Mesothelial cell of epicardium (in vitro differentiated cells): Measurements from ENCODE around the gene CDC14C. TPM values are rescaled to one million over a fixed set of nuclear protein-coding genes. Genes with fewer than 3 reads are reported as not detected.

Experiments
- DNase-seq, 2 experiments: peaks; one replicate each; pipeline ENCODE4 v3.0.0; 2021; ENCODE audit warnings: low spot score in 2 of 2; ENCODE audit not compliant: unreplicated experiment in 2 of 2
- H3K27ac Mint-ChIP-seq: 2 replicates; pipeline ENCODE4 v1.8.0; 2021; ENCODE audit warnings: mixed read lengths
- H3K27me3 Mint-ChIP-seq: 2 replicates; pipeline ENCODE4 v1.8.0; 2021; ENCODE audit warnings: low read depth, mixed read lengths
- H3K36me3 Mint-ChIP-seq: 2 replicates; pipeline ENCODE4 v1.8.0; 2021; ENCODE audit warnings: mixed read lengths
- H3K4me1 Mint-ChIP-seq: 2 replicates; pipeline ENCODE4 v1.8.0; 2021; ENCODE audit warnings: mixed read lengths
- H3K4me3 Mint-ChIP-seq: 2 replicates; pipeline ENCODE4 v1.8.0; 2021; ENCODE audit warnings: mild to moderate bottlenecking, moderate library complexity, mixed read lengths
- H3K9me3 Mint-ChIP-seq: 2 replicates; pipeline ENCODE4 v1.8.0; 2021; ENCODE audit warnings: mixed read lengths
- total RNA-seq: library from RNA; stranded (reverse); gene quantifications from 3 replicates; pipeline ENCODE4 v1.2.1, GENCODE V29; 2021
- TF ChIP-seq, protein P1 (sequence below): fragments of 200-600 bp; sonication (generic); IDR thresholded peaks from one replicate; pipeline ENCODE4 v1.5.0; 2021; ENCODE audit warnings: antibody characterized with exemption; ENCODE audit not compliant: unreplicated experiment

The CDC14C gene
- 0.07 to 0.11 TPM in 2 of 3 replicates, not detected in the other for total RNA-seq

DNA sequence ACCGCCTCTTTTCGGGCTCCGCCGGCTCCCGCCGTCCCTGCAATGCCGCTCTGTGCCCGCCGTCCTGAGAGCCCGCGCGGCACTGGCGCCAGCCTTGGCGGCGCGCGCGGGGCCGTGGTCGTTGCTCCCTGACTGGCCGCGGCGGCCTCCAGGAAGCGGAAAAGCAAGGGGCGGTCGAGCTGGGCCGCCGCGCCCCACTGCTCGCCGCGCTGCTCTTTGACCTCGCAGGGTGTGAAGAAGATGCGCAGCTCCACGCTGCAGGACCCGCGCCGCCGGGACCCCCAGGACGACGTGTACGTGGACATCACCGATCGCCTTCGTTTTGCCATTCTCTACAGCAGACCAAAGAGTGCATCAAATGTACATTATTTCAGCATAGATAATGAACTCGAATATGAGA is at the start of gene CDC14C:
CDC14C (plus strand) TSS at position 115 of the 400 bp plus-strand sequence; CDS start at position 241, 126 bp downstream.
- TF ChIP-seq, protein P1, sequence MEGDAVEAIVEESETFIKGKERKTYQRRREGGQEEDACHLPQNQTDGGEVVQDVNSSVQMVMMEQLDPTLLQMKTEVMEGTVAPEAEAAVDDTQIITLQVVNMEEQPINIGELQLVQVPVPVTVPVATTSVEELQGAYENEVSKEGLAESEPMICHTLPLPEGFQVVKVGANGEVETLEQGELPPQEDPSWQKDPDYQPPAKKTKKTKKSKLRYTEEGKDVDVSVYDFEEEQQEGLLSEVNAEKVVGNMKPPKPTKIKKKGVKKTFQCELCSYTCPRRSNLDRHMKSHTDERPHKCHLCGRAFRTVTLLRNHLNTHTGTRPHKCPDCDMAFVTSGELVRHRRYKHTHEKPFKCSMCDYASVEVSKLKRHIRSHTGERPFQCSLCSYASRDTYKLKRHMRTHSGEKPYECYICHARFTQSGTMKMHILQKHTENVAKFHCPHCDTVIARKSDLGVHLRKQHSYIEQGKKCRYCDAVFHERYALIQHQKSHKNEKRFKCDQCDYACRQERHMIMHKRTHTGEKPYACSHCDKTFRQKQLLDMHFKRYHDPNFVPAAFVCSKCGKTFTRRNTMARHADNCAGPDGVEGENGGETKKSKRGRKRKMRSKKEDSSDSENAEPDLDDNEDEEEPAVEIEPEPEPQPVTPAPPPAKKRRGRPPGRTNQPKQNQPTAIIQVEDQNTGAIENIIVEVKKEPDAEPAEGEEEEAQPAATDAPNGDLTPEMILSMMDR, result no peak
- no peak within 1 kb of the TSS for H3K4me3 Mint-ChIP-seq
- no peaks in the 10 kb centered on the region for H3K4me1 Mint-ChIP-seq
- DNase-seq, result no peak
- H3K9me3 Mint-ChIP-seq, result peaks cover 14% of the 10 kb centered on the region
- H3K36me3 Mint-ChIP-seq, result no peaks in the 10 kb centered on the region
- H3K27ac Mint-ChIP-seq, result no peak within 1 kb of the TSS
- H3K27me3 Mint-ChIP-seq, result no peaks in the 10 kb centered on the region

DNA sequence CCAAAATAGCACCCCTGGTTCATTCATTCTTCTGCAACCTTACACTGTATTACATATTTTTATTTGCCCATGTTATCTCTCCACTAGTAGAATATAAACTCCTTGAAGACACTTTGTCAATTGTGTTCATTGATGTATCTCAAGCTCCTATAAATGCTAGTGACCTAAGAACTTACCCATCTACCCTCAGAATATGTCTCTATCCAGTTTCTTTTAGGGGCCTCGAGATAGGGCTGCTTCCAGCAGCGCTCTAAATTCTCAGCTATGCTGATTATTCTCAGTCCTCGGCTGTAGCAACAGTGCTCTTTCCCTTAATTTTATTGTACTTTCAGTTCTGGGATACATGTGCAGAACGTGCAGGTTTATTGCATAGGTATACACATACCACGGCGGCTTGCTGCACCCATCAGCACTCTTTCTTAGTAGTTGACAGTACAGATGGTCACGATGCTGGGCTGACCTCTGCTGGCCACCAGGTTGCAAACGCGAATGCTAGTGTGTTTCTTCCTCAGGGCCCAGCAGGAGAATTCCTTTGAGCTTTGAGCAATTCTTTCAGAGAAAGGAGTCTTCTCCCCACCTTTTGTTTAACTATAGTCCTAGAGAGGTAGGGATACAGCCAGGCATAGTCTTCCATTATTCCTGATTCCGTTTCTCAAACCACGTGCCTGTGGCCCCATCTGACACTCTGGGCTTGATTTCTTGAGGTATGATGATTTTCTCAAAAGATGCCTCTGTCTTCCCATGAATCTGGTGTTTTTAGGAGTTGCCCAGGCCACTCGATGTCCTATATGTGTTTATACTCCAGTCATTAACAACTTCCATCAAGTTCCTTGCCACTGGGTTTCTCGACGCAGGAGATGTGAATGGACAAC is 49.1 kb upstream of the CDC14C start:
- Mint-ChIP-seq H3K9me3 (no peaks in the 10 kb centered on the region), H3K36me3 (no peaks in the 10 kb centered on the region), H3K4me1 (no peaks in the 10 kb centered on the region), H3K27me3 (peaks cover 27% of the 10 kb centered on the region), H3K27ac (no peak overlapping the region), H3K4me3 (no peak overlapping the region)
- TF ChIP-seq, protein P1, result peak; percentile 45
- peak in 1 of 2 experiments; percentile 59 for DNase-seq

DNA sequence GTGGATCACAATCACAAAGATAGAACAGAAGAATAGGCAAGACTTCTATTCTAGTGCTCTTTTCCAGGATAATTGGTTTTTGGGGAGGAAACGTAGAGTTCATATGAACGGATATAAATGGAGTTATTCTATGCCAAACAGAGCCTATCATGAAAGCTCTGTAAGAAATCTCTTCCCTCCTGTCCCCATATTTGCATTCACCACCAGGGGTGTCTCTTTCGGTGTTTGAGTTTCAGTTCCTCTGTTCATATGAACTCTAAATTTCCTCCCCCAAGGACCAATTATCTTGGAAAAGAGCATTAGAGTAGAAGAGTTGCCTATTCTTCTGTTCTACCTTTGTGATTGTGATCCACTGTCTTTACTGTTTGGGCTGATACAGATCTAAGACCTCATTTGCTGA is 48.3 kb upstream of the CDC14C start:
- Mint-ChIP-seq H3K4me1 (no peaks in the 10 kb centered on the region), H3K27me3 (peaks cover 27% of the 10 kb centered on the region), H3K27ac (no peak overlapping the region), H3K36me3 (no peaks in the 10 kb centered on the region), H3K9me3 (no peaks in the 10 kb centered on the region), H3K4me3 (no peak overlapping the region)
- no peak for DNase-seq
- TF ChIP-seq, protein P1, result no peak

DNA sequence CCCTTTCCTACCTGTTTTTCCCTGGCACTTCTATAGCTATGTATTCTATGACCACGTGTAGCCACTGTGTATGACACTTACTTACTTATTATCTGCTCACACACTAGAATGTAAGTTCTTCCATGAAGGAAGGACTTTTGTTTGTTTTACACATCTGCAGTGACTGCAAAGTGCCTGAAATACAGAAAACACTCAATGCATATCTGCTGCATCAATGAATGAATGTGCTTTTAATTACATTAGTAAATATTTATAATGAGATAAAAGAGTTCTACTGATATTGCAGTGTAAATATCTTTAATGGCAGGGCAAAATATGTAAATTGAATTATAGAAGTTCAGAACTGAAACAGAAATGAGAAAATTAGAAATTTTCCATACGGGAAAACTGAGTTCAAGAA is 43.5 kb upstream of the CDC14C start:
- no peak overlapping the region for H3K4me3 Mint-ChIP-seq

DNA sequence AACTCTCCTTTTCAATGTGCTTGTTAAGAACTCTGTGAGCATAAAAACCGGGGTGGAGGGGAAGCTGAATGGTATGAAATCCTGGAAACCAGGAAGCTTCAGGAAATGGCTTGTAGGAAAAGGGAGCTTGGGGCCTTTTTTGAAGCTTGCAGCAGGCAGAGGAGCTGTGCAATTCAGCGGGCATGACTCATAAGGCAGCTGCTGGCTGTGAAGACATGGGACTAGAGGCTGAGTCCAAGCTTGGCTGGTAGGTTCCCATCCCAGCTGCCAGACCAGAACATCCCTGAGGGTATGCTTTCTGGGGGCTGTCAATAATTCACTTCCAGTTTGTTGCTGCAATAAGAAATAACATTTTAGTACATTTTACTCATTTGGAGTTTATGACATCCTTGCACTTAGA is 36.8 kb upstream of the CDC14C start:
- Mint-ChIP-seq H3K9me3 (peaks cover 30% of the 10 kb centered on the region), H3K27me3 (peaks cover 15% of the 10 kb centered on the region), H3K36me3 (peaks cover 2% of the 10 kb centered on the region), H3K27ac (no peak overlapping the region), H3K4me3 (no peak overlapping the region), H3K4me1 (no peaks in the 10 kb centered on the region)
- TF ChIP-seq, protein P1, result no peak
- DNase-seq, result no peak

More for the DNA sequence above, 43.5 kb upstream of the CDC14C start:
- DNase-seq, result no peak
- Mint-ChIP-seq H3K36me3 (no peaks in the 10 kb centered on the region), H3K27ac (no peak overlapping the region), H3K4me1 (no peaks in the 10 kb centered on the region), H3K9me3 (peaks cover 7% of the 10 kb centered on the region), H3K27me3 (peaks cover 23% of the 10 kb centered on the region)
- TF ChIP-seq, protein P1, result no peak
